Esophagus squamous epithelium (tissue), 5 donors: Measurements from ENCODE around the gene PRPF40A. TPM values are rescaled to one million over a fixed set of nuclear protein-coding genes. Genes with fewer than 3 reads are reported as not detected.

ENCODE experiments used
- DNase-seq: peaks from one replicate; lab custom pipeline; 2025; lab: John Stamatoyannopoulos, UW
- H3K27ac ChIP-seq, 4 donors: fragments of 200-600 bp; sonication (generic); one replicate each; pipeline ENCODE4 v1.5.1; 2016 to 2019; ENCODE audit warnings: mild to moderate bottlenecking in 1 of 4
- H3K27me3 ChIP-seq, 4 donors: fragments of 200-600 bp; sonication (generic); 1 replicate in 3 of 4; 2 replicates in 1 of 4; pipeline versions ENCODE4 v1.5.1 to v1.6.0; 2017 to 2021; ENCODE audit warnings: antibody characterized with exemption in 1 of 4
- H3K36me3 ChIP-seq, 3 donors: fragments of 200-600 bp; sonication (generic); one replicate each; pipeline ENCODE4 v1.5.1; 2016 to 2019
- H3K4me1 ChIP-seq, 3 donors: fragments of 200-600 bp; sonication (generic); one replicate each; pipeline ENCODE4 v1.5.1; 2017 to 2019
- H3K4me3 ChIP-seq, 4 donors: fragments of 200-600 bp; sonication (generic); 1 replicate in 3 of 4; 2 replicates in 1 of 4; pipeline ENCODE4 v1.5.1; 2016 to 2019; ENCODE audit warnings: mild to moderate bottlenecking in 2 of 4, moderate library complexity in 1 of 4
- H3K9me3 ChIP-seq, 3 donors: fragments of 200-600 bp; sonication (generic); one replicate each; pipeline ENCODE4 v1.5.1; 2016 to 2019
- CTCF ChIP-seq, 6 experiments: fragments of 450-650 bp in 4 of 6; fragments of 200-600 bp in 2 of 6; sonication (generic) in 2 of 6; IDR thresholded peaks; one replicate each; pipeline ENCODE4 v1.5.1; 2016 to 2019; ENCODE audit warnings: antibody characterized with exemption in 6 of 6, mild to moderate bottlenecking in 4 of 6, moderate library complexity in 4 of 6
- POLR2A ChIP-seq, 4 donors: fragments of 450-650 bp; IDR thresholded peaks; one replicate each; pipeline ENCODE4 v1.6.1; 2017; ENCODE audit warnings: antibody characterized with exemption in 4 of 4, mild to moderate bottlenecking in 4 of 4, moderate library complexity in 3 of 4
- WGBS, 2 donors: methylation state at CpG; one replicate each; pipeline ENCODE4 v1.1.5; 2018; 5-methylcytosine and 5-hydroxymethylcytosine counted together
- intact Hi-C: fragments of 100-400 bp; cut with DNase I; formaldehyde crosslinking; loops from one replicate; pipeline ENCODE4 v1.15.0; 2022
- total RNA-seq, 4 donors: library from RNA; depleted of rRNA; stranded (reverse); fragments of >200 nt; gene quantifications; one replicate each; pipeline ENCODE4 v1.1.0, GENCODE V29; 2016
- donor health status: DM: yes; HTN: yes; CAD: no.

The PRPF40A gene
- total RNA-seq, 4 donors from 2014 or later, result 90.8 to 123 (median 99.6) TPM

GRCh38 chr2:152632736-152633135, 84.5 kb downstream of the PRPF40A start:
- H3K27ac ChIP-seq, result no peak overlapping the region
- no peaks in the 10 kb centered on the region for H3K9me3 ChIP-seq
- H3K27me3 ChIP-seq, result no peaks in the 10 kb centered on the region
- DNase-seq, result no peak
- no peaks in the 10 kb centered on the region for H3K4me1 ChIP-seq
- H3K36me3 ChIP-seq, result peaks cover 0 to 69% (median 0%) of the 10 kb centered on the region in 3 donors
- 88 to 93% methylated on average over 3 of the region's 3 CpGs for WGBS, 2 donors
- no peak for TF ChIP-seq CTCF (IDR thresholded peaks at IDR 0.05)
- no peak for TF ChIP-seq POLR2A (IDR thresholded peaks at IDR 0.05)
- intact Hi-C loops, result loop anchor here (10.0 kb wide), 1 partner anchor 598 kb away; no protein-coding TSS in a partner anchor
- no peak overlapping the region for H3K4me3 ChIP-seq

DNA sequence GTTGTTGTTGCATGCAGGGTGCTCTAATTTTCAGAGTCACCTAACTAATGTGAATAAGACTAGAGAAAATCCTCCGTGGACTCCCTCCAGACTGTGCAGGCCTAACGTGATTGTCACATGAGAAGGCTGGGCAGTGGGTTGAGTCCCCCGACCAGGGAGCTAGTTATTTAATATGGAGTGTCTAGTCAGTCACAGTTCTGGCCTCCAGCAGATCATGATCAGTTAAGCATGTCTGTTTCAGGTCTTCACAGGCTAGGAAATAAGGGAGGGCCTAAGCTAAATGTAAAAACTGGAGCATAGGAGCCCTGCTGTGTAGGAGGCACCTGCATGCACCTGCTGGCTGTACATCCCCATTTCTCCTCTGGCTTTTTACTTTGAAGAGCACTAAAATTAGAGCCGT, 86.8 kb downstream of the PRPF40A start:
- 89 to 92% methylated on average over 4 of the region's 4 CpGs for WGBS, 2 donors
- TF ChIP-seq POLR2A (IDR thresholded peaks at IDR 0.05), result no peak
- TF ChIP-seq CTCF (IDR thresholded peaks at IDR 0.05), result no peak
- H3K4me3 ChIP-seq, result no peak overlapping the region
- H3K9me3 ChIP-seq, result no peaks in the 10 kb centered on the region
- H3K36me3 ChIP-seq, result peaks cover 0 to 57% (median 0%) of the 10 kb centered on the region in 3 donors
- no peak overlapping the region for H3K27ac ChIP-seq
- intact Hi-C loops, result loop anchor here (10.0 kb wide), 1 partner anchor 596 kb away; no protein-coding TSS in a partner anchor
- no peaks in the 10 kb centered on the region for H3K4me1 ChIP-seq
- no peak for DNase-seq
- H3K27me3 ChIP-seq, result no peaks in the 10 kb centered on the region

- H3K9me3 ChIP-seq, result no peaks in the 10 kb centered on the region
- H3K36me3 ChIP-seq, result peaks cover 0 to 51% (median 0%) of the 10 kb centered on the region in 3 donors
- H3K4me1 ChIP-seq, result no peaks in the 10 kb centered on the region
- no peaks in the 10 kb centered on the region for H3K27me3 ChIP-seq
- no peak overlapping the region for H3K27ac ChIP-seq
- intact Hi-C loops, result no loop called here
- TF ChIP-seq CTCF (IDR thresholded peaks at IDR 0.05), result no peak
- TF ChIP-seq POLR2A (IDR thresholded peaks at IDR 0.05), result no peak
- no peak for DNase-seq
- 67 to 83% methylated on average over 1 of the region's 1 CpG for WGBS, 2 donors
- no peak overlapping the region for H3K4me3 ChIP-seq
Measured at GRCh38 chr2:152629202-152629601, 88.1 kb downstream of the PRPF40A start.

DNA sequence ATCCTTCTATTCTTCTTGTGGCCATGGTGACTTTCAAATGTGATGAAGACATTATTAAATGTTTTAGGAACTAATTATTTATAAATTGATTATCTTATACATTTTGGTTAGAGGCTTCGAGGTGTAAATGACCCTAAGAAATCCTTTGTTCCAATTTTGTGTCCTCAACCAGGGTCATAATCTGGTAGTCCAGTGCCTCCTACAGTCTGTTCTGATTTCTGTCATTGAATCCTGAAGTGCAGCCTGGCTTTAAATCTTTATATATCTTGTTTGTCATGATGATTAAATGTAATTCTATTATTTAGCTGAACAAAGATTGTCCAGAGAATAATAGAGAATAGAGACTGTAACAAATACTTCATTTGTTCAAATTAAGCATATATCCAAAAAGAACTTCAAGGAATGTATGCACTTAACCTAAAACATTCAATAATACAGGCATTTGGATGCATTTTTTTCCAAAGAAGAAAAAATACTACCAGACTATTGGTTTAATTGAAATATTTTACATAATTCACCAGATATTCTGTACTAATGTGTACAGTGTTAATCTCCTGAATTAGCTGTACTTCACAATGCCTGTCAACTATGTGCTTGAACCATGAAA, 89.8 kb downstream of the PRPF40A start:
- TF ChIP-seq POLR2A (IDR thresholded peaks at IDR 0.05) (no peak), CTCF (IDR thresholded peaks at IDR 0.05) (peak in 5 of 6 experiments; percentile 41 to 65 (median 51))
- Histone ChIP-seq H3K9me3 (no peaks in the 10 kb centered on the region), H3K36me3 (peaks cover 0 to 43% (median 0%) of the 10 kb centered on the region in 3 donors), H3K27me3 (no peaks in the 10 kb centered on the region), H3K4me1 (no peaks in the 10 kb centered on the region), H3K27ac (no peak overlapping the region), H3K4me3 (no peak overlapping the region)
- intact Hi-C loops, result no loop called here
- WGBS, 2 donors, result 16 to 19% methylated on average over 1 of the region's 1 CpG
- no peak for DNase-seq

- DNase-seq, result no peak
- intact Hi-C loops, result no loop called here
Measured at GRCh38 chr2:152626911-152627339, 90.3 kb downstream of the PRPF40A start.

More at GRCh38 chr2:152626911-152627339, 90.3 kb downstream of the PRPF40A start:
- H3K4me1 ChIP-seq, result no peaks in the 10 kb centered on the region
- H3K27ac ChIP-seq, result no peak overlapping the region
- no peaks in the 10 kb centered on the region for H3K27me3 ChIP-seq
- H3K4me3 ChIP-seq, result no peak overlapping the region
- TF ChIP-seq CTCF (IDR thresholded peaks at IDR 0.05) (no peak), POLR2A (IDR thresholded peaks at IDR 0.05) (no peak)
- 36 to 58% methylated on average over 4 of the region's 4 CpGs for WGBS, 2 donors
- H3K9me3 ChIP-seq, result no peaks in the 10 kb centered on the region
- peaks cover 0 to 38% (median 0%) of the 10 kb centered on the region in 3 donors for H3K36me3 ChIP-seq
